ENCODE data around the gene HDAC4. TPM values are rescaled to one million over a fixed set of nuclear protein-coding genes. Genes with fewer than 3 reads are reported as not detected.
A peak's percentile ranks its signal among the peaks of the same experiment; 100 is the strongest.
"Not testable (repeated sequence)": the region's sequence is repeated elsewhere in the genome, so short reads cannot be mapped to it uniquely, and the experiment has no call there.

The HDAC4 gene
- 65.7 TPM for total RNA-seq

GRCh38 chr2:239400596-239401066 is at the start of gene HDAC4:
Gene HDAC4 (minus strand): TSS chr2:239401020. CDS start chr2:239352699, 48,321 bp downstream.
- no peaks in the 10 kb centered on the region for H3K36me3 ChIP-seq
- H3K4me3 ChIP-seq = peak within 1 kb of the TSS; percentile 85 to 93
- intact Hi-C loops (cut with DNase I) = loop anchor here (1.0 to 5.0 kb wide), 11 partner anchors 65 to 1167 kb away; partner anchors contain the start of genes GPC1, NDUFA10 and RNPEPL1
- TF ChIP-seq CTCF (IDR thresholded peaks at IDR 0.05) = no peak
- H3K27ac ChIP-seq = peak within 1 kb of the TSS; percentile 98 to 100
- no peaks in the 10 kb centered on the region for H3K9me3 ChIP-seq
- no peaks in the 10 kb centered on the region for H3K27me3 ChIP-seq
- H3K4me1 ChIP-seq = peaks cover 0 to 23% of the 10 kb centered on the region in 2 donors
- DNase-seq (ENCODE audit: low spot score in 2 of 2) = no peak

DNA sequence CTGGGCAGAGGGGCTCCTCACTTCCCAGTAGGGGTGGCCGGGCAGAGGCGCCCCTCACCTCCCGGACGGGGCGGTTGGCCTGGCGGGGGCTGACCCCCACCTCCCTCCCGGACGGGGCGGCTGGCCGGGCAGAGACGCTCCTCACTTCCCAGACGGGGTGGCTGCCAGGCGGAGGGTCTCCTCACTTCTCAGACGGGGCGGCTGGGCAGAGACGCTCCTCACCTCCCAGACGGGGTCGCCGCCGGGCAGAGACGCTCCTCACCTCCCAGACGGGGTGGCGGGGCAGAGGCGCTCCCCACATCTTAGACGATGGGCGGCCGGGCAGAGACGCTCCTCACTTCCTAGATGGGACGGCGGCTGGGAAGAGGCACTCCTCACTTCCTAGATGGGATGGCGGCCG is 48.6 kb upstream of the HDAC4 start:
- Histone ChIP-seq H3K4me1 (peaks cover 0 to 16% of the 10 kb centered on the region in 2 donors), H3K9me3 (peaks cover 0 to 14% of the 10 kb centered on the region in 2 donors)
- H3K4me3 ChIP-seq; intact Hi-C loops (cut with DNase I); H3K27me3 ChIP-seq; DNase-seq (ENCODE audit: low spot score in 2 of 2); H3K36me3 ChIP-seq; H3K27ac ChIP-seq: not testable (repeated sequence)

GRCh38 chr2:239445771-239446524 is 45.1 kb upstream of the HDAC4 start:
- no peak for DNase-seq (ENCODE audit: low spot score in 2 of 2)
- TF ChIP-seq CTCF (IDR thresholded peaks at IDR 0.05) = no peak

DNA sequence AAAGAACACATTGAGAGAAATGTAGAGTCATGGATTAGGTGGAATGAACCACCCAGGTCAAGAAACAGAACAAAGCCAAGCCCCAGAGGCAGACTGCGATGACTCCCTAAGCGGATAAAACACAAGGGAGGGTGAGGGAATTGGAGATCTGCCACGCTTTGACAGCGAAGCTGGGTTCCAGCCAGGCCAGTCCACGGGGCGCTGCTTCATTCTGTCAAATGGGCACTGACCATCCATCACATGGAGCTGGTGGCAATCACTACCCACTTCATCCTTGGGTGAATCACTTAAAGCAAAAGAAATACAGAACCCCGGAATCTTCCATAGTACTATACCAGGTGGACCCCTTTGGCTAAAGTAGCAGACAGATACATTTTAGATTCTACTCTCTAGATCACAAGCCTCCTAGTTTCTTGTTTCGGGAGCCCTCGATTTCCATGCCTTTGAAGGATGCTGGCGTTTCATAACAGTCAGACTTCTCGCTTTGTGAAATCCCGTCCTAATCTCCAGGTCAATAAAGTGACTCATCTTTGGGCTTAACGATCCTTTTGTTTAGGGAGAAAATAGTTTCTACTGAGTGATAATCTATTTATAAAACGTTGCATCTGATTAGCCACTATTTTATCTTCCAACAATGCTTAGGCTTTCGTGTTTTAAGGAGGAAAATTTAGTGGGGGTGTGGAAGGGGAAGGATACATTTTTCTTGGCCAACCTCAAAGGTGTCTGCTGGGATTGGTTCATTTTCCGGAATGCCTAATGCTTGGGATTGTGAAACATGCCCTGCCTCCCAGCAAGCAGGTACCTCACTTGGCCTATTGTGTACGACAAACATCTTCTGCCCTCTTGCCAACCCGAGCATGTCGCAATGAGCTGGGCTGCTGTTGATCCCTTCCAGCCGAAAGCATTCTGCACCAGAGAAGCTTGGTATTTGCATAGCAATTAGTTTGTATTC is 44.1 kb upstream of the HDAC4 start:
- no peak overlapping the region for H3K4me3 ChIP-seq
- no peaks in the 10 kb centered on the region for H3K27me3 ChIP-seq
- H3K4me1 ChIP-seq = peaks cover 0 to 28% of the 10 kb centered on the region in 2 donors
- H3K27ac ChIP-seq = peak overlapping the region; percentile 48 to 54
- no peak for DNase-seq (ENCODE audit: low spot score in 2 of 2)
- H3K36me3 ChIP-seq = no peaks in the 10 kb centered on the region
- no peaks in the 10 kb centered on the region for H3K9me3 ChIP-seq
- intact Hi-C loops (cut with DNase I) = no loop called here
- no peak for TF ChIP-seq CTCF (IDR thresholded peaks at IDR 0.05)

More at GRCh38 chr2:239445771-239446524, 45.1 kb upstream of the HDAC4 start:
- Histone ChIP-seq H3K4me3 (no peak overlapping the region), H3K9me3 (no peaks in the 10 kb centered on the region), H3K27ac (peak overlapping the region; percentile 48 to 54), H3K27me3 (no peaks in the 10 kb centered on the region), H3K36me3 (no peaks in the 10 kb centered on the region), H3K4me1 (peaks cover 0 to 21% of the 10 kb centered on the region in 2 donors)
- intact Hi-C loops (cut with DNase I) = no loop called here

- H3K36me3 ChIP-seq = no peaks in the 10 kb centered on the region
- no peak for DNase-seq (ENCODE audit: low spot score in 2 of 2)
- H3K4me3 ChIP-seq = no peak overlapping the region
- H3K27ac ChIP-seq = no peak overlapping the region
- H3K4me1 ChIP-seq = peaks cover 0 to 28% of the 10 kb centered on the region in 2 donors
- no peak for TF ChIP-seq CTCF (IDR thresholded peaks at IDR 0.05)
- H3K9me3 ChIP-seq = no peaks in the 10 kb centered on the region
- no peaks in the 10 kb centered on the region for H3K27me3 ChIP-seq
- intact Hi-C loops (cut with DNase I) = no loop called here
Observed at GRCh38 chr2:239443666-239444567, 43.1 kb upstream of the HDAC4 start.
